Measurements from ENCODE around the gene OS9. TPM values are rescaled to one million over a fixed set of nuclear protein-coding genes. Genes with fewer than 3 reads are reported as not detected.

The OS9 gene
- total RNA-seq, 3 donors from 2014 or later, result 86.4 to 108 (median 101) TPM

- peak; percentile 46 to 48 for ATAC-seq
Observed at GRCh38 chr12:57754411-57755193, 60.7 kb downstream of the OS9 start, which contains the start of gene MARCHF9. TSS of gene MARCHF9 (plus strand) at chr12:57755103. CDS start at chr12:57755529, 426 bp downstream.

GRCh38 chr12:57755194-57755453 is 61.2 kb downstream of the OS9 start:
- no peak for ATAC-seq
- Mint-ChIP-seq H3K36me3 (ENCODE audit: insufficient read depth) (peaks cover 24% of the 10 kb centered on the region), H3K4me3 (no peak overlapping the region), H3K9me3 (no peaks in the 10 kb centered on the region), H3K27me3 (ENCODE audit: low read depth) (no peaks in the 10 kb centered on the region), H3K4me1 (ENCODE audit: low read depth) (peaks cover 60% of the 10 kb centered on the region)
- no peak for DNase-seq

More at GRCh38 chr12:57754411-57755193, 60.7 kb downstream of the OS9 start, which contains the start of gene MARCHF9:
- Mint-ChIP-seq H3K36me3 (ENCODE audit: insufficient read depth) (peaks cover 21% of the 10 kb centered on the region), H3K9me3 (no peaks in the 10 kb centered on the region), H3K27me3 (ENCODE audit: low read depth) (no peaks in the 10 kb centered on the region), H3K4me1 (ENCODE audit: low read depth) (peaks cover 58% of the 10 kb centered on the region), H3K4me3 (peak within 1 kb of the TSS; percentile 86)
- peak; percentile 80 for DNase-seq

DNA sequence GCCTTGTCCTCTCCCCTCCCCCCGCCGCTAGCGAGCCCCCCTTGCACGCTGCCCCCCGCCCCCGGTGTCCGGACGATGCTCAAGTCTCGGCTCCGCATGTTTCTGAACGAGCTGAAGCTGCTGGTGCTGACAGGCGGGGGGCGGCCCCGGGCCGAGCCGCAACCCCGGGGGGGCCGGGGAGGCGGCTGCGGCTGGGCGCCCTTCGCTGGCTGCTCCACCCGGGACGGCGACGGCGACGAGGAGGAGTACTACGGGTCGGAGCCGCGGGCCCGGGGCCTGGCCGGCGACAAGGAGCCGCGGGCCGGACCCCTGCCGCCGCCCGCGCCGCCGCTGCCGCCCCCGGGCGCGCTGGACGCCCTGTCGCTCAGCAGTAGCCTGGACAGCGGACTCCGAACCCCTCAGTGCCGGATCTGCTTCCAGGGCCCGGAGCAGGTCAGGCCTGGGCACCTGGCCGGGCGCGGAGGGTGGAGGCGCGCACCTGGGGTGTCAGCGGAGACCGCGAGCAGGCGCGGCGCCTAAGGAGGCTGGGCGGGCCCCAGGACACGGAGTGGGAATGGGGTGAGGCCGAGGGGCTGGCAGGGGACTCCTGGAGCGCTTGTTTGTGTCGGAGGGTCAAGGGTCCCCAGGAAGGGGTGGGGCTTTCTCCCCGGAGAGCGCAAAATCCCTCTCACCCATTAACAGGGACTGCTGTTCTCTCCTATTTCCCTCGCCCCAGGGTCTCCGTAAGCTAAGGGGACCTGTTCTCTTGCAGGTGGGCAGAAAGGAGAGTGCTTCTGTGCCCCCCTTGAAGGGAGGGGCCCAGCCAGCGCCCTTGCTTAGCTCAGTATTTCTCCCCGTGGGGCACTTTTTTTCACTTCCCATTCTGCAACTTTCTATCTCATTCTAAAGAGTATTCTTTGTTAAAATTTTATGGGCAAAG is 61.8 kb downstream of the OS9 start:
- Mint-ChIP-seq H3K27me3 (ENCODE audit: low read depth) (no peaks in the 10 kb centered on the region), H3K4me3 (peak overlapping the region; percentile 84), H3K9me3 (no peaks in the 10 kb centered on the region), H3K36me3 (ENCODE audit: insufficient read depth) (peaks cover 18% of the 10 kb centered on the region), H3K4me1 (ENCODE audit: low read depth) (peaks cover 54% of the 10 kb centered on the region)
- DNase-seq (no peak), ATAC-seq (no peak)

DNA sequence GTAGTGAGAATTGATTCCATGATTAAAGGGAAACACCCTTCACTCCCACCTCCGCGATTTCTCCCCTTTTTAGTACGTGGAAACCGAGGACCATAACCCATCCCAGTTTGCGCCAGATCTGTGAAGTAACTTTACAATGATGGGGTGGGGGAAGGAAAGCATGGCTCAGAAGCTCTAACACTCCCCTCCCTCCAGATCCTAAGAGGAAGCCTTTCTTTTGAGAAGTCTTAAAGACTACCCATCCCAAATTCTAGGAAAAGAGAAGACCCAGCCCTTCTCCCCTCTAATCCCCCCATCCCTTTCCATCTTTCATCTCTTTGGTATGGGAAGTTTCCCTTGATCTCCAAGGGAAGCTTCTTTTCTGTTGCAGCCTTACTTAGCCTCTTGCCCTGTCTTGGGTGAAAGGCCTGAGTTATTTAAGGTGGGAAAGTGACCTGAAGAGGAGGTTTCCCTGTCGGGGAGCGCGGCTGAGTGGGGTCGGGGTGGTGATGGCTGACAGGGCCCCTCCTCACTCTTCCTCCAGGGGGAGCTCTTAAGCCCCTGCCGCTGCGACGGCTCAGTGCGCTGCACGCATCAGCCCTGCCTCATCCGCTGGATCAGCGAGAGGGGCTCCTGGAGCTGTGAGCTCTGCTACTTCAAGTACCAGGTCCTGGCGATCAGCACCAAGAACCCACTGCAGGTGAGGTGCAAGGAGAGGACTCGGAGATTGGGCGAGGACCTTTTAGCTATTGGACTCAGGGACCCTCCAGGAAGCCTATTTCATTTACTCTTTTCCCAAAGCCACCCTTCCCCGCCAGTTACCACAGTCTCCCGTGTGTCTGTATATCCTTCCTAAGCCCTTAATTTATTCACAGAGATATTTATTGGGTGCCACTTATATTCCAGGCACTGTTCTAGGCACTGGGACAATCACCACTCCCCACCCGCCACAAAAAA is 62.7 kb downstream of the OS9 start:
- DNase-seq (peak; percentile 69), ATAC-seq (peak; percentile 37 to 42)
- Mint-ChIP-seq H3K36me3 (ENCODE audit: insufficient read depth) (peaks cover 11% of the 10 kb centered on the region), H3K4me1 (ENCODE audit: low read depth) (peaks cover 45% of the 10 kb centered on the region), H3K9me3 (no peaks in the 10 kb centered on the region), H3K27me3 (ENCODE audit: low read depth) (no peaks in the 10 kb centered on the region), H3K4me3 (peak overlapping the region; percentile 84)

- Mint-ChIP-seq H3K36me3 (ENCODE audit: insufficient read depth) (peaks cover 12% of the 10 kb centered on the region), H3K4me1 (ENCODE audit: low read depth) (peaks cover 37% of the 10 kb centered on the region), H3K4me3 (no peak overlapping the region), H3K9me3 (no peaks in the 10 kb centered on the region), H3K27me3 (ENCODE audit: low read depth) (no peaks in the 10 kb centered on the region)
- no peak for DNase-seq
- no peak for ATAC-seq
Observed at GRCh38 chr12:57757771-57758170, 63.8 kb downstream of the OS9 start.

- no peak for DNase-seq
- Mint-ChIP-seq H3K36me3 (ENCODE audit: insufficient read depth) (peaks cover 19% of the 10 kb centered on the region), H3K4me1 (ENCODE audit: low read depth) (peaks cover 31% of the 10 kb centered on the region), H3K4me3 (no peak overlapping the region), H3K27me3 (ENCODE audit: low read depth) (peaks cover 8% of the 10 kb centered on the region), H3K9me3 (no peaks in the 10 kb centered on the region)
- no peak for ATAC-seq
Observed at GRCh38 chr12:57758552-57759359, 64.8 kb downstream of the OS9 start.

DNA sequence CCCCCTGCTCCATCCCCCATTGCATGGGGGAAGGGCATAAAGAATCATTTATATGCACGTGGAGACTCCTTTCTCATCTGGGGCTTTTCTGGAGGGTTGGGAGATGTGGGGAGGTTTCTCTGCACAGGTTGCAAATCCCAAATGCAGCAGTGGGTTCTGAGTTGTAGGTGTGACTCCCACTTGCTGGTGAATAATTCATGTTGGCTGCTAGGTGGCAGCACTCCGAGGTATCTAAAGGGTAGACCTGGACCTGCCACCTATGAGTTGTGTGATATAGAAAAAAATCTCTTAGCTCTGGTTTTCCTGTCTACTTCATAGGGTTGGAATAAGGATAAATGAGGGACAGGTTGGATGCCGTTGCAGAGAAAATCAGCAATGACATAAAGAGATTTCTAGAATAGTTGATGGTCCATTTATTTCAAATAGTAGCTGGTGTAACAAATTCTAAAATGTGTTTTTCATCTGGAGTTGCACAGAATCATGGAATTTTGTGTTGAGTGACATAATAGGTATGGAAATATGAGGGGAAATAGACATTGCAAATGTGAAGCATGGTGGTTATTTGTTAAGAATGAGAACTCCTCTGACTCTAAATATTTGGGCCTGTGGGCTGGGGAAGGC is 65.5 kb downstream of the OS9 start:
- H3K4me3 Mint-ChIP-seq, result no peak overlapping the region
- peaks cover 12% of the 10 kb centered on the region for H3K27me3 Mint-ChIP-seq (ENCODE audit: low read depth)
- no peak for DNase-seq
- peaks cover 19% of the 10 kb centered on the region for H3K36me3 Mint-ChIP-seq (ENCODE audit: insufficient read depth)
- no peaks in the 10 kb centered on the region for H3K9me3 Mint-ChIP-seq
- H3K4me1 Mint-ChIP-seq (ENCODE audit: low read depth), result peaks cover 29% of the 10 kb centered on the region
- ATAC-seq, result peak; percentile 17 to 18

GRCh38 chr12:57760347-57760982 is 66.5 kb downstream of the OS9 start:
- H3K36me3 Mint-ChIP-seq (ENCODE audit: insufficient read depth), result peaks cover 19% of the 10 kb centered on the region

DNA sequence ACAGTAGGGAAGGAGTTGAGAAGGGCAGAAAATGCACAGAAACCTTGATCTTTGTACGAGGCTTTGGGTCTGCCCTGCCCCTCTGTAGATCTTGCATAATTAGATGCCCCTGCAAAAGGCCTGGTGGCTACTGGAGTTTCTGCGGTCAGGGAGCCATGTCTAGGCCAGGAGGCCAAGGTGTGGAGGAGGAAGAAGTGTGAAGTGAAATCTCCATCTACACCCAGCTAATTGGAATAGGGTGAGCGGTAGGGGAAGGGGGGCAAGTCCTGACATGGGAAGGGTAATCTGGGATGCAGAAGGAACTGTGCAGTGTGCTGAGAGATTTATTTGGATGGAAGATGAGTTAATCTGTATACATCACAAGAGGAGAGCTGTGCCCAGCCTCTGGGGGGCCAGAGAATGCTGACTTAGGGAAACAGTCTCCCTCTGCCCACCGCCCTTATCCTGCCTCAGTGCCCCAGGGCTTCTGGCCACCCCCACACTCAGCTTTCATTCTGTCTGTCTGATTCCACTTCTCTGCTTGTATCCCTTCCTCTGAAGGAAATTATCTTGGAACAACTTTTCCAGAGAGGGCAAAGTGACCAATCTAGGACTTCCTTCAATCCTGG is 67.6 kb downstream of the OS9 start:
- DNase-seq (no peak), ATAC-seq (no peak)
- Mint-ChIP-seq H3K36me3 (ENCODE audit: insufficient read depth) (peaks cover 19% of the 10 kb centered on the region), H3K9me3 (no peaks in the 10 kb centered on the region), H3K4me3 (no peak overlapping the region), H3K4me1 (ENCODE audit: low read depth) (peaks cover 35% of the 10 kb centered on the region), H3K27me3 (ENCODE audit: low read depth) (peaks cover 21% of the 10 kb centered on the region)

More at GRCh38 chr12:57760347-57760982, 66.5 kb downstream of the OS9 start:
- Mint-ChIP-seq H3K27me3 (ENCODE audit: low read depth) (peaks cover 15% of the 10 kb centered on the region), H3K9me3 (no peaks in the 10 kb centered on the region), H3K4me3 (no peak overlapping the region), H3K4me1 (ENCODE audit: low read depth) (peaks cover 32% of the 10 kb centered on the region)
- no peak for ATAC-seq
- DNase-seq, result no peak

GRCh38 chr12:57762463-57762862 is 68.5 kb downstream of the OS9 start:
- Mint-ChIP-seq H3K36me3 (ENCODE audit: insufficient read depth) (peaks cover 19% of the 10 kb centered on the region), H3K4me3 (no peak overlapping the region), H3K4me1 (ENCODE audit: low read depth) (peaks cover 32% of the 10 kb centered on the region), H3K27me3 (ENCODE audit: low read depth) (peaks cover 26% of the 10 kb centered on the region), H3K9me3 (no peaks in the 10 kb centered on the region)
- no peak for DNase-seq
- ATAC-seq, result no peak

DNA sequence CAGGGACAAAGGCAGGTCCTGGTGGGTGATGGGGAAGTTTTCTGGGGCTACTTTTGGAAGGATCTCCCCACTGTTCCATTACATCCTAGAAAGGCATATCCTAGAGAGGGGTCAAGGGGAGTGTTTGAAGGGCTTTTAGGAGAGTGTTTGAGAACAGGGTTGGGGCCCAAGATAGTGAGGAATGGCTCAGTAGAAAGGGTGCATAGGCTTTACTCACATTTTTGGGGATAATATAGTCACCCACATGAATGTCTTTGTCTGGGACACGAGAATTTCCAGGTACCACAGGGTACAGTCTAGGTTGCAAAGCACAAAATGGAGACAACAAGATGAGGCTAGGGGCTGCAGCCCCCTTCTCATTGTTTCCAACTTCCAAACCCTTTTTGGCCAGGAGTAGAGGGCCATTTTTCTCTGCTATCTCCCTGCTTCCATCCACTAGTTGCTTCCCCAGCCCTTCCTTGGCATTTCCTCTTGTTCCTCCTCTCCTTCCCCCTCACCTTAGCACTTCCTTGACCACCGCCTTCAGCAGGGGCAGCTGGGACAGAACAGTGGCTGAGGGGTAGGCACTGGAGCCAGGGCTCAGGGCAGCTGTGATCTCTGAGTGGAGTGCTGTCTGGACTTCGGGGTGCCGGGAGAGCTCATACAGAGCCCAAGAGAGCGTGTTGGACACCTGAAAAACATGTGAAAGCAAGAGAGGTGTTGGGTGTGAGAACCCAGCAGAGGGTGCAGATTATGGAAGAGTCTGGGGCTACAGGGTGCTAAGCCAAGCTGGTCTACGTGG is 70.1 kb downstream of the OS9 start:
- DNase-seq (no peak), ATAC-seq (no peak)
- Mint-ChIP-seq H3K4me1 (ENCODE audit: low read depth) (peaks cover 34% of the 10 kb centered on the region), H3K36me3 (ENCODE audit: insufficient read depth) (peaks cover 22% of the 10 kb centered on the region), H3K9me3 (no peaks in the 10 kb centered on the region), H3K4me3 (peak overlapping the region; percentile 90), H3K27me3 (ENCODE audit: low read depth) (peaks cover 26% of the 10 kb centered on the region)

DNA sequence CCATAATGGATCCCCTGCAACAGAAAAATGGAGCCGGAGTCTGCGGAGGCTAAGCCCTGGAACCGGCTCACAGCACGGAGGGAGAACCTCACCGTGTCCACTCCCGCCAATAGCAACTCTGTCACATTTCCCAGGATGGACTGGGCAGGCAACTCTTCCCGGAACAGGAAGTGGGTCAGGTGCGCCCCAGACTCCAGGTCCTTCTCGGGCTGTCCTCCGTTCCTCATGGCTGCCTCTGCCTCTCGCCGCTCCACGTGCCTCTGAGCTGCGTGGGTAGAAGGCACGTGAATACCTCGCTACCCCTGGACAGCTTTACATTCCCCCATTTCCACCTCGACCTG is 70.7 kb downstream of the OS9 start:
- Mint-ChIP-seq H3K9me3 (no peaks in the 10 kb centered on the region), H3K27me3 (ENCODE audit: low read depth) (peaks cover 26% of the 10 kb centered on the region), H3K4me3 (peak overlapping the region; percentile 90), H3K36me3 (ENCODE audit: insufficient read depth) (peaks cover 23% of the 10 kb centered on the region), H3K4me1 (ENCODE audit: low read depth) (peaks cover 30% of the 10 kb centered on the region)
- ATAC-seq (peak; percentile 31 to 32), DNase-seq (no peak)
